A549 (cell line): ENCODE measurements around the gene TMEM183A. TPM values are rescaled to one million over a fixed set of nuclear protein-coding genes. Genes with fewer than 3 reads are reported as not detected.

Experiments used
- ATAC-seq, 2 experiments: fragments of 200-7000 bp in 1 of 2; fragments of >200 bp in 1 of 2; cut with Nextera tagmentation in 1 of 2; cut with Tn5 transposase in 1 of 2; 3 replicates each; pipeline versions ENCODE4 v1.8.0 to v1.9.1; 2018 to 2020; ENCODE audit warnings: mild to moderate bottlenecking in 1 of 2, moderate library complexity in 1 of 2
- CTCF ChIA-PET: fragments of 300-600 bp; sonication (Branson Sonifier 250); formaldehyde crosslinking; extraction: SDS; loops from one replicate; lab custom pipeline; 2021; ENCODE audit warnings: antibody characterized with exemption, inconsistent platforms; lab: Yijun Ruan, JAX
- POLR2A ChIA-PET: fragments of 350-600 bp; formaldehyde crosslinking; extraction: SDS; loops from one replicate; lab custom pipeline; 2021; ENCODE audit warnings: antibody characterized with exemption, inconsistent platforms; lab: Yijun Ruan, JAX
- DNase-seq, 2 experiments: peaks; one replicate each; pipeline versions ENCODE4 v3.0.0 to v3.0.0-alpha.2; 2011 to 2016; ENCODE audit warnings: low read depth in 1 of 2, low spot score in 1 of 2
- FAIRE-seq: peaks from 2 replicates; lab custom pipeline; 2011; peaks lifted over from hg19 to GRCh38; lab: Jason Lieb, UNC
- H3K27ac ChIP-seq, 2 experiments: fragments of >200 bp; sonication (Bioruptor Twin); formaldehyde crosslinking; 3 replicates each; pipeline ENCODE4 v1.5.1; 2016 to 2017
- H3K4me1 ChIP-seq: fragments of >200 bp; sonication (Bioruptor Twin); formaldehyde crosslinking; 3 replicates; pipeline ENCODE4 v1.6.1; 2016
- H3K4me2 ChIP-seq: fragments of >200 bp; sonication (Bioruptor Twin); formaldehyde crosslinking; 3 replicates; pipeline ENCODE4 v1.6.1; 2016
- H3K4me3 ChIP-seq: fragments of >200 bp; sonication (Bioruptor Twin); formaldehyde crosslinking; 3 replicates; pipeline ENCODE4 v1.5.1; 2016
- H3K9me3 ChIP-seq: fragments of >200 bp; sonication (Bioruptor Twin); formaldehyde crosslinking; 3 replicates; pipeline ENCODE4 v1.6.1; 2016
- ATOH8 ChIP-seq: fragments of 250-450 bp; sonication (Bioruptor Pico); IDR thresholded peaks from 2 replicates; pipeline ENCODE4 v1.5.0; 2020; ENCODE audit warnings: low read depth, mild to moderate bottlenecking, moderate library complexity
- BCL3 ChIP-seq: fragments of >200 bp; sonication (Bioruptor Twin); formaldehyde crosslinking; IDR thresholded peaks from 3 replicates; pipeline ENCODE4 v1.6.1; 2016
- CBX2 ChIP-seq: fragments of 200-600 bp; sonication (generic); IDR thresholded peaks from 2 replicates; pipeline ENCODE4 v1.6.1; 2016; ENCODE audit warnings: low read depth, mild to moderate bottlenecking, borderline replicate concordance
- CBX8 ChIP-seq: fragments of 200-600 bp; sonication (generic); IDR thresholded peaks from 2 replicates; pipeline ENCODE4 v1.6.1; 2016
- CHD4 ChIP-seq: fragments of 200-600 bp; sonication (generic); IDR thresholded peaks from 2 replicates; pipeline ENCODE4 v1.6.1; 2016; ENCODE audit warnings: antibody characterized with exemption, mild to moderate bottlenecking, borderline replicate concordance
- ELK1 ChIP-seq: fragments of 150-350 bp; IDR thresholded peaks from 2 replicates; pipeline ENCODE4 v1.6.1; 2014; ENCODE audit warnings: low read depth, mild to moderate bottlenecking, low read length
- EP300 ChIP-seq, 2 experiments: fragments of >200 bp; sonication (Bioruptor Twin); formaldehyde crosslinking; IDR thresholded peaks; 2 replicates in 1 of 2; 3 replicates in 1 of 2; pipeline ENCODE4 v1.6.1; 2016 to 2017
- ESRRA ChIP-seq: fragments of 150-350 bp; IDR thresholded peaks from 2 replicates; pipeline ENCODE4 v1.6.1; 2014; ENCODE audit warnings: mild to moderate bottlenecking, low read length, borderline replicate concordance
- FOSL2 ChIP-seq, 2 experiments: fragments of 450-650 bp in 1 of 2; fragments of >200 bp in 1 of 2; sonication (Bioruptor Twin) in 1 of 2; formaldehyde crosslinking; IDR thresholded peaks; 2 replicates each; pipeline versions ENCODE4 v1.5.0 to v1.6.1; 2016 to 2020; ENCODE audit warnings: mild to moderate bottlenecking in 1 of 2, moderate library complexity in 1 of 2
- HDAC2 ChIP-seq: fragments of 200-600 bp; sonication (generic); IDR thresholded peaks from 2 replicates; pipeline ENCODE4 v1.6.1; 2016
- HES2 ChIP-seq: fragments of >200 bp; sonication (Bioruptor Twin); formaldehyde crosslinking; IDR thresholded peaks from 2 replicates; pipeline ENCODE4 v1.6.1; 2016
- HEYL ChIP-seq: fragments of 250-450 bp; sonication (Bioruptor Pico); IDR thresholded peaks from 2 replicates; pipeline ENCODE4 v1.8.0; 2021; ENCODE audit warnings: mild to moderate bottlenecking, moderate library complexity
- HOXA7 ChIP-seq: fragments of 250-450 bp; sonication (Bioruptor Pico); IDR thresholded peaks from 2 replicates; pipeline ENCODE4 v1.5.0; 2020; ENCODE audit warnings: mild to moderate bottlenecking, moderate library complexity
- HOXB13 ChIP-seq: fragments of 250-450 bp; sonication (Bioruptor Pico); IDR thresholded peaks from 2 replicates; pipeline ENCODE4 v1.5.0; 2020; ENCODE audit warnings: low read depth, mild to moderate bottlenecking, moderate library complexity
- HOXB5 ChIP-seq: fragments of 250-450 bp; sonication (Bioruptor Pico); IDR thresholded peaks from 2 replicates; pipeline ENCODE4 v1.5.0; 2020; ENCODE audit warnings: mild to moderate bottlenecking, moderate library complexity
- JUN ChIP-seq, 2 experiments: fragments of >200 bp; sonication (Bioruptor Twin); formaldehyde crosslinking; IDR thresholded peaks; 2 replicates in 1 of 2; 3 replicates in 1 of 2; pipeline ENCODE4 v1.6.1; 2016 to 2017
- KDM5A ChIP-seq: fragments of 200-600 bp; sonication (generic); IDR thresholded peaks from 2 replicates; pipeline ENCODE4 v1.6.1; 2016; ENCODE audit warnings: antibody characterized with exemption, mild to moderate bottlenecking
- MAFK ChIP-seq: fragments of 450-650 bp; IDR thresholded peaks from 2 replicates; pipeline ENCODE4 v1.6.1; 2014; ENCODE audit not compliant: partially characterized antibody
- MAX ChIP-seq: IDR thresholded peaks from 2 replicates; pipeline ENCODE4 v1.6.1; 2012
- MAZ ChIP-seq: fragments of 150-350 bp; IDR thresholded peaks from 2 replicates; pipeline ENCODE4 v1.6.1; 2014; ENCODE audit warnings: antibody characterized with exemption, low read depth, low read length, borderline replicate concordance
- MYC ChIP-seq: IDR thresholded peaks from 2 replicates; pipeline ENCODE4 v1.6.1; 2012; ENCODE audit warnings: mild to moderate bottlenecking, inconsistent platforms, low read length, improper control_type of control experiment, borderline replicate concordance
- NFE2L2 ChIP-seq: fragments of 150-350 bp; conservative IDR thresholded peaks from 2 replicates; pipeline ENCODE4 v1.6.1; 2014; ENCODE audit warnings: low read length
- NR3C1 ChIP-seq: fragments of >200 bp; sonication (Bioruptor Twin); formaldehyde crosslinking; IDR thresholded peaks from 3 replicates; pipeline ENCODE4 v1.6.1; 2017
- PBX3 ChIP-seq: IDR thresholded peaks from 2 replicates; pipeline ENCODE4 v1.6.1; 2012
- RFX5 ChIP-seq: fragments of 450-650 bp; IDR thresholded peaks from 2 replicates; pipeline ENCODE4 v1.7.1; 2014; ENCODE audit warnings: antibody characterized with exemption, mild to moderate bottlenecking, moderate library complexity
- RNF2 ChIP-seq: fragments of 200-600 bp; sonication (generic); IDR thresholded peaks from 2 replicates; pipeline ENCODE4 v1.6.1; 2016; ENCODE audit warnings: low read depth, mild to moderate bottlenecking, antibody characterized with exemption, moderate library complexity, borderline replicate concordance
- SMC3 ChIP-seq: fragments of >200 bp; sonication (Bioruptor Twin); formaldehyde crosslinking; IDR thresholded peaks from 3 replicates; pipeline ENCODE4 v1.6.1; 2018; ENCODE audit warnings: inconsistent platforms
- TFCP2L1 ChIP-seq: fragments of 250-450 bp; sonication (Bioruptor Pico); IDR thresholded peaks from 2 replicates; pipeline ENCODE4 v1.5.0; 2021; ENCODE audit warnings: mild to moderate bottlenecking
- USF2 ChIP-seq: fragments of 450-650 bp; IDR thresholded peaks from 2 replicates; pipeline ENCODE4 v1.6.1; 2014; ENCODE audit warnings: antibody characterized with exemption
- ZC3H11A ChIP-seq: fragments of 450-650 bp; IDR thresholded peaks from 2 replicates; pipeline ENCODE4 v1.6.1; 2014; ENCODE audit warnings: antibody characterized with exemption, mild to moderate bottlenecking
- ZNF302 ChIP-seq: fragments of 250-450 bp; sonication (Bioruptor Pico); IDR thresholded peaks from 2 replicates; pipeline ENCODE4 v1.9.0; 2021; ENCODE audit warnings: inconsistent platforms, mild to moderate bottlenecking, moderate library complexity
- WGBS: methylation state at CpG from one replicate; pipeline ENCODE4 v1.1.6; 2017; ENCODE audit errors: missing lambda C conversion rate; 5-methylcytosine and 5-hydroxymethylcytosine counted together
- polyA plus RNA-seq, 4 experiments: library from polyadenylated mRNA; depleted of rRNA in 3 of 4; stranded (reverse); fragments of >200 nt; fragmentation: RNase III in 1 of 4; extraction: RNeasy Plus Mini Kit Qiagen cat#74134 plus additional on column Dnase treatment in 1 of 4; gene quantifications; 2 replicates in 3 of 4; 3 replicates in 1 of 4; pipeline ENCODE4 v1.2.3, GENCODE V29; 2011 to 2017

The TMEM183A gene
- polyA plus RNA-seq, 2 of the 4 experiments (the other 2 are of a cell fraction), result 48.4 to 114 TPM

- Histone ChIP-seq H3K4me1 (peaks cover 12% of the 10 kb centered on the region; the same call in 2 of the 3 replicates), H3K4me3 (no peak overlapping the region), H3K27ac (no peak overlapping the region), H3K9me3 (no peaks in the 10 kb centered on the region), H3K4me2 (no peak overlapping the region)
- CTCF ChIA-PET, result interaction anchor here (0.9 to 1.3 kb wide), 2 partner anchors 43 to 308 kb away, joined by 3 read pairs; no protein-coding TSS in a partner anchor
- FAIRE-seq, result no peak
- WGBS, result 78% methylated on average over 6 of the region's 6 CpGs
- no peak for DNase-seq
- ATAC-seq, result no peak
- POLR2A ChIA-PET, result no interaction called here
- TF ChIP-seq CBX8, result no peak
- no peak for TF ChIP-seq BCL3
- no peak for TF ChIP-seq NFE2L2
- no peak for TF ChIP-seq CBX2
- TF ChIP-seq HOXB5 (CRISPR knock-in tag), result no peak
- no peak for TF ChIP-seq MAFK
- TF ChIP-seq HOXA7 (CRISPR knock-in tag), result no peak
- no peak for TF ChIP-seq PBX3
- TF ChIP-seq HOXB13 (CRISPR knock-in tag), result no peak
- TF ChIP-seq CHD4, result no peak
- no peak for TF ChIP-seq MAX
- TF ChIP-seq ATOH8 (CRISPR knock-in tag), result no peak
- no peak for TF ChIP-seq MYC
- no peak for TF ChIP-seq ESRRA
- TF ChIP-seq ZNF302 (CRISPR knock-in tag), result no peak
- TF ChIP-seq NR3C1, result no peak
- no peak for TF ChIP-seq USF2
- no peak for TF ChIP-seq EP300 (IDR thresholded peaks at IDR 0.05)
- no peak for TF ChIP-seq MAZ
- no peak for TF ChIP-seq KDM5A
Observed at GRCh38 chr1:202964791-202965410, 42.3 kb upstream of the TMEM183A start.

- no peaks in the 10 kb centered on the region for H3K9me3 ChIP-seq
- FAIRE-seq (no peak), ATAC-seq (no peak), DNase-seq (no peak)
- TF ChIP-seq FOSL2 (IDR thresholded peaks at IDR 0.05), result no peak
- no peak for TF ChIP-seq FOSL2 (CRISPR knock-in tag; IDR thresholded peaks at IDR 0.05)
- no peak for TF ChIP-seq JUN (IDR thresholded peaks at IDR 0.05)
- no peak for TF ChIP-seq HOXA7 (CRISPR knock-in tag)
- no peak for TF ChIP-seq ZC3H11A
- no peak for TF ChIP-seq RFX5
- no peak for TF ChIP-seq HDAC2
- TF ChIP-seq SMC3, result no peak
- TF ChIP-seq HEYL, result no peak
- no peak for TF ChIP-seq HES2
- no peak for TF ChIP-seq TFCP2L1 (CRISPR knock-in tag)
- no peak for TF ChIP-seq CHD4
- TF ChIP-seq ESRRA, result no peak
- no peak for TF ChIP-seq NFE2L2
- no peak for TF ChIP-seq ELK1
- TF ChIP-seq RNF2, result no peak
- TF ChIP-seq PBX3, result no peak
- ChIA-PET CTCF (interaction anchor here (0.9 kb wide), 1 partner anchor 42 kb away, joined by 3 read pairs; no protein-coding TSS in a partner anchor), POLR2A (no interaction called here)
- H3K4me3 ChIP-seq, result no peak overlapping the region
- H3K4me1 ChIP-seq, result peaks cover 10% of the 10 kb centered on the region; the same call in 2 of the 3 replicates
- 84% methylated on average over 3 of the region's 3 CpGs for WGBS
- no peak overlapping the region for H3K4me2 ChIP-seq
- H3K27ac ChIP-seq, result no peak overlapping the region
Observed at GRCh38 chr1:202965422-202965821, 41.8 kb upstream of the TMEM183A start.
